Ascending aorta (tissue), 2 donors: Measurements from ENCODE around the gene ADCY1. TPM values are rescaled to one million over a fixed set of nuclear protein-coding genes. Genes with fewer than 3 reads are reported as not detected.
"Not testable (repeated sequence)": the region's sequence is repeated elsewhere in the genome, so short reads cannot be mapped to it uniquely, and the experiment has no call there.

Experiments used
- DNase-seq, 2 donors: peaks; one replicate each; pipeline ENCODE4 v3.0.0-alpha.2; 2019; ENCODE audit warnings: low spot score in 2 of 2
- H3K27ac ChIP-seq, 2 donors: fragments of 200-600 bp; sonication (generic); one replicate each; pipeline ENCODE4 v1.5.1; 2016 to 2017; ENCODE audit warnings: mild to moderate bottlenecking in 1 of 2
- H3K27me3 ChIP-seq: fragments of 200-600 bp; sonication (generic); one replicate; pipeline ENCODE4 v1.5.1; 2017
- H3K36me3 ChIP-seq, 2 donors: fragments of 200-600 bp; sonication (generic); one replicate each; pipeline ENCODE4 v1.5.1; 2016
- H3K4me1 ChIP-seq, 2 donors: fragments of 200-600 bp; sonication (generic); one replicate each; pipeline ENCODE4 v1.5.1; 2016 to 2017; ENCODE audit warnings: mild to moderate bottlenecking in 1 of 2
- H3K4me3 ChIP-seq, 2 donors: fragments of 200-600 bp; sonication (generic); one replicate each; pipeline ENCODE4 v1.5.1; 2016 to 2017; ENCODE audit warnings: mild to moderate bottlenecking in 1 of 2
- H3K9me3 ChIP-seq, 2 donors: fragments of 200-600 bp; sonication (generic); one replicate each; pipeline ENCODE4 v1.5.1; 2016
- CTCF ChIP-seq, 3 experiments: fragments of 200-600 bp in 2 of 3; fragments of 450-650 bp in 1 of 3; sonication (generic) in 2 of 3; IDR thresholded peaks; one replicate each; pipeline ENCODE4 v1.5.1; 2016 to 2019; ENCODE audit warnings: antibody characterized with exemption in 3 of 3, mild to moderate bottlenecking in 1 of 3, moderate library complexity in 1 of 3
- intact Hi-C: fragments of 100-400 bp; cut with DNase I; formaldehyde crosslinking; loops from one replicate; pipeline ENCODE4 v1.15.1; 2023
- total RNA-seq: library from RNA; depleted of rRNA; stranded (reverse); fragments of >200 nt; gene quantifications from one replicate; pipeline ENCODE4 v1.1.0, GENCODE V29; 2016

Gene ADCY1
- 3.6 TPM for total RNA-seq

GRCh38 chr7:45573661-45574415 lies at the start of gene ADCY1:
ADCY1 (plus strand) TSS chr7:45574368; CDS start chr7:45574544, 176 bp downstream.
- Histone ChIP-seq H3K9me3 (no peaks in the 10 kb centered on the region), H3K27ac (no peak within 1 kb of the TSS), H3K36me3 (no peaks in the 10 kb centered on the region), H3K4me3 (peak within 1 kb of the TSS; percentile 39 to 61), H3K4me1 (peaks cover 0 to 4% of the 10 kb centered on the region in 2 donors), H3K27me3 (no peaks in the 10 kb centered on the region)
- TF ChIP-seq CTCF (IDR thresholded peaks at IDR 0.05), result no peak
- peak in 1 of 2 donors; percentile 42 for DNase-seq
- intact Hi-C loops, result no loop called here

- Histone ChIP-seq H3K27me3 (no peaks in the 10 kb centered on the region), H3K4me3 (no peak overlapping the region), H3K36me3 (no peaks in the 10 kb centered on the region), H3K27ac (no peak overlapping the region), H3K4me1 (no peaks in the 10 kb centered on the region), H3K9me3 (no peaks in the 10 kb centered on the region)
- no peak for TF ChIP-seq CTCF (IDR thresholded peaks at IDR 0.05)
- intact Hi-C loops, result no loop called here
- no peak for DNase-seq
Observed at GRCh38 chr7:45524445-45524844, 49.7 kb upstream of the ADCY1 start.

GRCh38 chr7:45525057-45525456 lies 49.1 kb upstream of the ADCY1 start:
- Histone ChIP-seq H3K36me3 (no peaks in the 10 kb centered on the region), H3K4me3 (no peak overlapping the region), H3K27ac (no peak overlapping the region), H3K4me1 (no peaks in the 10 kb centered on the region), H3K27me3 (no peaks in the 10 kb centered on the region), H3K9me3 (no peaks in the 10 kb centered on the region)
- no peak for DNase-seq
- intact Hi-C loops, result no loop called here
- TF ChIP-seq CTCF (IDR thresholded peaks at IDR 0.05), result no peak

GRCh38 chr7:45543473-45543872 lies 30.7 kb upstream of the ADCY1 start:
- Histone ChIP-seq H3K4me1 (no peaks in the 10 kb centered on the region), H3K27ac (no peak overlapping the region), H3K36me3 (no peaks in the 10 kb centered on the region), H3K27me3 (no peaks in the 10 kb centered on the region), H3K4me3 (no peak overlapping the region), H3K9me3 (peaks cover 0 to 12% of the 10 kb centered on the region in 2 donors)
- no peak for DNase-seq
- TF ChIP-seq CTCF (IDR thresholded peaks at IDR 0.05), result no peak
- intact Hi-C loops, result no loop called here

GRCh38 chr7:45545105-45545710 lies 29.0 kb upstream of the ADCY1 start:
- intact Hi-C loops, H3K27ac ChIP-seq, H3K27me3 ChIP-seq, H3K9me3 ChIP-seq, H3K36me3 ChIP-seq, H3K4me1 ChIP-seq, DNase-seq, H3K4me3 ChIP-seq: not testable (repeated sequence)

- DNase-seq, H3K4me1 ChIP-seq, intact Hi-C loops, H3K4me3 ChIP-seq, H3K27me3 ChIP-seq, H3K36me3 ChIP-seq, H3K27ac ChIP-seq, H3K9me3 ChIP-seq: not testable (repeated sequence)
Observed at GRCh38 chr7:45548917-45549316, 25.3 kb upstream of the ADCY1 start.
